HG02938 (cell line): ENCODE results near the gene APOBEC3C.
A peak's percentile ranks its signal among the peaks of the same experiment; 100 is the strongest.
"Not testable (repeated sequence)": the region's sequence is repeated elsewhere in the genome, so short reads cannot be mapped to it uniquely, and the experiment has no call there.

Experiments
- ATAC-seq: cut with Tn5 transposase; IDR thresholded peaks from one replicate; pipeline ENCODE4 v1.9.1; 2021; ENCODE audit warnings: mild to moderate bottlenecking, moderate library complexity; ENCODE audit not compliant: unreplicated experiment

Gene APOBEC3C

GRCh38 chr22:39020021-39020651 is 6.1 kb downstream of the APOBEC3C start:
- not testable (repeated sequence) for ATAC-seq

GRCh38 chr22:39021552-39022250 is 7.6 kb downstream of the APOBEC3C start:
- ATAC-seq: no peak

- no peak for ATAC-seq
These were observed 10.7 kb downstream of the APOBEC3C start for GRCh38 chr22:39024519-39025308.

- ATAC-seq: no peak
These were observed 12.6 kb downstream of the APOBEC3C start for GRCh38 chr22:39026509-39027150.

- ATAC-seq: no peak
These were observed 13.7 kb downstream of the APOBEC3C start for GRCh38 chr22:39027717-39028116.

- ATAC-seq: no peak
These were observed 14.2 kb downstream of the APOBEC3C start for GRCh38 chr22:39028281-39028680.

- no peak for ATAC-seq
These were observed 15.2 kb downstream of the APOBEC3C start for GRCh38 chr22:39029227-39029626.

- no peak for ATAC-seq
These were observed 16.6 kb downstream of the APOBEC3C start for GRCh38 chr22:39030705-39031104.

- ATAC-seq: not testable (repeated sequence)
These were observed 17.6 kb downstream of the APOBEC3C start for GRCh38 chr22:39031434-39032295.

GRCh38 chr22:39037071-39037470 is 23.0 kb downstream of the APOBEC3C start:
- not testable (repeated sequence) for ATAC-seq

- no peak for ATAC-seq
These were observed 25.5 kb downstream of the APOBEC3C start for GRCh38 chr22:39039306-39040126.

GRCh38 chr22:39040155-39040537 is 26.1 kb downstream of the APOBEC3C start:
- ATAC-seq: not testable (repeated sequence)

GRCh38 chr22:39040538-39041296 is 26.7 kb downstream of the APOBEC3C start, which contains the start of gene APOBEC3F:
TSS of gene APOBEC3F (plus strand) at chr22:39040864. CDS start at chr22:39040961, 97 bp downstream.
- ATAC-seq: peak; percentile 89

GRCh38 chr22:39041908-39042307 is 27.9 kb downstream of the APOBEC3C start:
- no peak for ATAC-seq

- ATAC-seq: not testable (repeated sequence)
These were observed 29.0 kb downstream of the APOBEC3C start for GRCh38 chr22:39043063-39043462.

GRCh38 chr22:39045136-39045535 is 31.1 kb downstream of the APOBEC3C start:
- ATAC-seq: not testable (repeated sequence)

- not testable (repeated sequence) for ATAC-seq
These were observed 35.4 kb downstream of the APOBEC3C start for GRCh38 chr22:39049486-39049885.

GRCh38 chr22:39051844-39052495 is 37.9 kb downstream of the APOBEC3C start:
- ATAC-seq: not testable (repeated sequence)
